Gastrocnemius medialis (tissue), 4 donors: ENCODE data around the gene AGR2. TPM values are rescaled to one million over a fixed set of nuclear protein-coding genes. Genes with fewer than 3 reads are reported as not detected.
A peak's percentile ranks its signal among the peaks of the same experiment; 100 is the strongest.

Experiments
- ATAC-seq, 2 donors: fragments of 150-250 bp; one replicate each; pipeline ENCODE4 v1.9.1; 2016
- DNase-seq, 2 donors: peaks; one replicate each; pipeline ENCODE4 v3.0.0-alpha.2; 2019
- H3K27ac ChIP-seq, 4 donors: fragments of 200-600 bp; sonication (generic); 1 replicate in 1 of 4; 2 replicates in 3 of 4; pipeline ENCODE4 v1.5.1; 2016 to 2018; ENCODE audit warnings: mild to moderate bottlenecking in 2 of 4, moderate library complexity in 1 of 4
- H3K27me3 ChIP-seq, 3 donors: fragments of 200-600 bp; sonication (generic) in 2 of 3; 1 replicate in 1 of 3; 2 replicates in 2 of 3; pipeline versions ENCODE4 v1.5.1 to v1.6.0; 2016 to 2019; ENCODE audit warnings: mild to moderate bottlenecking in 1 of 3, moderate library complexity in 1 of 3
- H3K36me3 ChIP-seq, 2 donors: fragments of 200-600 bp; sonication (generic) in 1 of 2; one replicate each; pipeline ENCODE4 v1.5.1; 2017 to 2018
- H3K4me1 ChIP-seq, 2 donors: fragments of 200-600 bp; sonication (generic) in 1 of 2; one replicate each; pipeline ENCODE4 v1.5.1; 2016 to 2017; ENCODE audit warnings: mild to moderate bottlenecking in 2 of 2
- H3K4me3 ChIP-seq, 4 donors: fragments of 200-600 bp; sonication (generic) in 3 of 4; 1 replicate in 1 of 4; 2 replicates in 3 of 4; pipeline ENCODE4 v1.5.1; 2016 to 2019; ENCODE audit warnings: mild to moderate bottlenecking in 2 of 4
- H3K9me3 ChIP-seq, 3 donors: fragments of 200-600 bp; sonication (generic) in 2 of 3; 1 replicate in 1 of 3; 2 replicates in 2 of 3; pipeline ENCODE4 v1.5.1; 2016 to 2019
- CTCF ChIP-seq, 5 experiments: fragments of 450-650 bp in 3 of 5; fragments of 200-600 bp in 2 of 5; sonication (generic) in 2 of 5; IDR thresholded peaks in 4 of 5; conservative IDR thresholded peaks in 1 of 5; 1 replicate in 4 of 5; 2 replicates in 1 of 5; pipeline ENCODE4 v1.5.1; 2016 to 2019; ENCODE audit warnings: antibody characterized with exemption in 5 of 5, mild to moderate bottlenecking in 3 of 5, moderate library complexity in 3 of 5
- POLR2A ChIP-seq, 2 donors: fragments of 450-650 bp; IDR thresholded peaks; one replicate each; pipeline ENCODE4 v1.6.1; 2017; ENCODE audit warnings: antibody characterized with exemption in 2 of 2, mild to moderate bottlenecking in 2 of 2, moderate library complexity in 2 of 2
- in situ Hi-C, 4 donors: fragments of 200-750 bp; cut with MboI; loops; one replicate each; pipeline versions ENCODE4 v1.15.0 to v1.8.0; 2017; ENCODE audit warnings: low sequenced_read_pairs in 4 of 4
- intact Hi-C: fragments of 100-400 bp; cut with DNase I; formaldehyde crosslinking; loops from one replicate; pipeline ENCODE4 v1.15.1; 2023; ENCODE audit warnings: low total_unique reads
- total RNA-seq, 4 donors: library from RNA; depleted of rRNA; stranded (reverse); fragments of >200 nt; gene quantifications; one replicate each; pipeline versions ENCODE4 v1.1.0 to v1.2.3, GENCODE V29; 2016

The AGR2 gene
- total RNA-seq, 4 donors from 2014 or later = 1.4 TPM; not detected in 3

GRCh38 chr7:16765436-16765859, 39.4 kb downstream of the AGR2 start:
- no peaks in the 10 kb centered on the region for H3K27me3 ChIP-seq
- peak overlapping the region; percentile 46 to 74 (median 67) for H3K27ac ChIP-seq
- TF ChIP-seq POLR2A (IDR thresholded peaks at IDR 0.05) (no peak), CTCF (IDR thresholded peaks at IDR 0.05 in 4 of 5, conservative IDR thresholded peaks at IDR 0.05 in 1 of 5) (no peak)
- H3K9me3 ChIP-seq = no peaks in the 10 kb centered on the region
- H3K4me1 ChIP-seq = no peaks in the 10 kb centered on the region
- no peak for DNase-seq
- no peaks in the 10 kb centered on the region for H3K36me3 ChIP-seq
- in situ Hi-C loops = no loop called here
- intact Hi-C loops = no loop called here
- no peak for ATAC-seq
- no peak overlapping the region for H3K4me3 ChIP-seq

- TF ChIP-seq CTCF (IDR thresholded peaks at IDR 0.05 in 4 of 5, conservative IDR thresholded peaks at IDR 0.05 in 1 of 5) (no peak), POLR2A (IDR thresholded peaks at IDR 0.05) (no peak)
- Histone ChIP-seq H3K27ac (peak overlapping the region; percentile 46 to 74 (median 67)), H3K4me3 (no peak overlapping the region), H3K27me3 (no peaks in the 10 kb centered on the region), H3K9me3 (no peaks in the 10 kb centered on the region), H3K36me3 (no peaks in the 10 kb centered on the region), H3K4me1 (no peaks in the 10 kb centered on the region)
- ATAC-seq (no peak), DNase-seq (no peak)
- intact Hi-C loops (no loop called here), in situ Hi-C loops (no loop called here)
Measured at GRCh38 chr7:16764942-16765341, 39.9 kb downstream of the AGR2 start.

DNA sequence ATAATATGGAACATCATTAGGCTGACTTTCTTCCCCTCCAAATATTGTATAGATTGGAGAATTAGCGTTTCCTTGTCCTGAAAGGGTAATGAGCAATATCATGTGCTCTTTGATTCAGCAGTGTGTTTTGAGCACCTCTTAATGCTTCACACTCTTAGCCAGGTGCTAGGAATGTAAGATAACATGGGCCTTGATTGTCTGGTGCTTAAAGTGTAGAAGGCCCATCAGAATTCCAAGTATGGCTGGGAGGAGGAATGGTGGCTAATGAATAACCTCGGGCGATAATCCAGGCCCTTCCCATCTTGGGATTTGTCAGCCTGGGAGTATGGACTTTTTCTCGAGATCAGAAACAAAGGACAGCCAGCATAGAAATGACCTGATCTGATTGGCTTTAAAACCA, 42.6 kb downstream of the AGR2 start:
- intact Hi-C loops (no loop called here), in situ Hi-C loops (no loop called here)
- Histone ChIP-seq H3K27me3 (no peaks in the 10 kb centered on the region), H3K36me3 (no peaks in the 10 kb centered on the region), H3K4me3 (no peak overlapping the region), H3K4me1 (no peaks in the 10 kb centered on the region), H3K27ac (no peak overlapping the region), H3K9me3 (no peaks in the 10 kb centered on the region)
- no peak for DNase-seq
- no peak for ATAC-seq
- TF ChIP-seq CTCF (IDR thresholded peaks at IDR 0.05 in 4 of 5, conservative IDR thresholded peaks at IDR 0.05 in 1 of 5) (no peak), POLR2A (IDR thresholded peaks at IDR 0.05) (no peak)

- no peaks in the 10 kb centered on the region for H3K36me3 ChIP-seq
- TF ChIP-seq POLR2A (IDR thresholded peaks at IDR 0.05) (no peak), CTCF (IDR thresholded peaks at IDR 0.05 in 4 of 5, conservative IDR thresholded peaks at IDR 0.05 in 1 of 5) (no peak)
Measured at GRCh38 chr7:16759840-16760239, 45.0 kb downstream of the AGR2 start.

More at GRCh38 chr7:16759840-16760239, 45.0 kb downstream of the AGR2 start:
- H3K9me3 ChIP-seq = no peaks in the 10 kb centered on the region
- ATAC-seq (no peak), DNase-seq (no peak)
- H3K4me3 ChIP-seq = no peak overlapping the region
- in situ Hi-C loops (no loop called here), intact Hi-C loops (no loop called here)
- no peak overlapping the region for H3K27ac ChIP-seq
- no peaks in the 10 kb centered on the region for H3K27me3 ChIP-seq
- H3K4me1 ChIP-seq = no peaks in the 10 kb centered on the region
